PC-3 (cell line): ENCODE data around the gene NR1I3. TPM values are rescaled to one million over a fixed set of nuclear protein-coding genes. Genes with fewer than 3 reads are reported as not detected.
A peak's percentile ranks its signal among the peaks of the same experiment; 100 is the strongest.

Experiments used
- ATAC-seq: fragments of 200-7000 bp; cut with Tn5 transposase; 2 replicates; pipeline ENCODE4 v1.9.1; 2020; ENCODE audit warnings: mild to moderate bottlenecking, moderate library complexity
- BruUV-seq: library from RNA; stranded (reverse); fragments of 400-500 nt; replicated peaks from 2 replicates; lab custom pipeline; 2021; lab: Mats Ljungman, UMichigan
- CTCF ChIA-PET: fragments of 300-600 bp; sonication (Branson Sonifier 250); formaldehyde crosslinking; loops from one replicate; lab custom pipeline; 2022; ENCODE audit warnings: antibody characterized with exemption; lab: Charles Lee
- POLR2A ChIA-PET: fragments of 300-600 bp; sonication (Branson Sonifier 250); formaldehyde crosslinking; loops from one replicate; lab custom pipeline; 2022; ENCODE audit warnings: antibody characterized with exemption; ENCODE audit not compliant: unreplicated experiment; lab: Charles Lee
- DNase-seq: peaks from one replicate; pipeline ENCODE4 v3.0.0-alpha.2; 2015
- H2AFZ ChIP-seq: fragments of 300-600 bp; sonication (generic); 2 replicates; pipeline ENCODE4 v1.6.0; 2016; ENCODE audit warnings: antibody characterized with exemption, low read length
- H3F3A ChIP-seq: fragments of 300-600 bp; sonication (generic); one replicate; pipeline ENCODE4 v1.6.0; 2017; ENCODE audit warnings: antibody characterized with exemption, low read length, control low read depth, mild to moderate bottlenecking; ENCODE audit not compliant: unreplicated experiment
- H3K27ac ChIP-seq: fragments of 300-600 bp; sonication (generic); 2 replicates; pipeline ENCODE4 v1.5.1; 2016; ENCODE audit warnings: mild to moderate bottlenecking, low read length
- H3K27me3 ChIP-seq: fragments of 300-600 bp; sonication (generic); 2 replicates; pipeline ENCODE4 v1.6.1; 2016; ENCODE audit warnings: low read length, mixed read lengths
- H3K36me3 ChIP-seq: fragments of 300-600 bp; sonication (generic); 2 replicates; pipeline ENCODE4 v1.6.1; 2016; ENCODE audit warnings: low read depth, mixed run types, low read length, mixed read lengths
- H3K4me1 ChIP-seq: fragments of 300-600 bp; sonication (generic); 2 replicates; pipeline ENCODE4 v1.5.1; 2016; ENCODE audit warnings: low read length; ENCODE audit not compliant: insufficient read depth
- H3K4me2 ChIP-seq: fragments of 300-600 bp; sonication (generic); 2 replicates; pipeline ENCODE4 v1.6.0; 2016; ENCODE audit warnings: low read length
- H3K4me3 ChIP-seq: fragments of 300-600 bp; sonication (generic); 2 replicates; pipeline ENCODE4 v1.5.1; 2016; ENCODE audit warnings: mild to moderate bottlenecking, low read length, mixed read lengths
- H3K79me2 ChIP-seq: fragments of 300-600 bp; sonication (generic); 2 replicates; pipeline ENCODE4 v1.6.1; 2017; ENCODE audit warnings: low read length, mixed read lengths
- H3K9ac ChIP-seq: fragments of 300-600 bp; sonication (generic); 2 replicates; pipeline ENCODE4 v1.6.0; 2016; ENCODE audit warnings: mild to moderate bottlenecking, low read length
- H3K9me2 ChIP-seq: fragments of 300-600 bp; sonication (generic); replicated peaks from 2 replicates; pipeline ENCODE4 v1.6.1; 2016; ENCODE audit warnings: mixed run types, low read length, mixed read lengths
- H3K9me3 ChIP-seq: fragments of 300-600 bp; sonication (generic); 2 replicates; pipeline ENCODE4 v1.6.1; 2016; ENCODE audit warnings: low read length, mixed read lengths
- H4K20me1 ChIP-seq: fragments of 300-600 bp; sonication (generic); 2 replicates; pipeline ENCODE4 v1.6.1; 2016; ENCODE audit warnings: low read length, mixed read lengths
- EZH2 ChIP-seq: fragments of 300-600 bp; sonication (generic); IDR thresholded peaks from one replicate; pipeline ENCODE4 v1.6.1; 2017; ENCODE audit warnings: antibody characterized with exemption, mild to moderate bottlenecking, low read length; ENCODE audit not compliant: unreplicated experiment
- EZH2phosphoT487 ChIP-seq: fragments of 300-600 bp; sonication (generic); IDR thresholded peaks from 2 replicates; pipeline ENCODE4 v1.6.1; 2018; ENCODE audit warnings: mild to moderate bottlenecking, antibody characterized with exemption, low read length, borderline replicate concordance
- intact Hi-C: fragments of 100-400 bp; cut with micrococcal nuclease; formaldehyde crosslinking; loops from 2 replicates; pipeline ENCODE4 v1.9.0; 2023
- total RNA-seq: library from RNA; depleted of rRNA; stranded (reverse); fragments of >200 nt; gene quantifications from 2 replicates; pipeline ENCODE4 v1.2.3, GENCODE V29; 2014
- TF ChIP-seq, protein P1 (sequence below): fragments of 300-600 bp; sonication (generic); conservative IDR thresholded peaks from 2 replicates; pipeline ENCODE4 v1.5.1; 2017; ENCODE audit warnings: antibody characterized with exemption, low read depth, mild to moderate bottlenecking, low read length

NR1I3 gene
- total RNA-seq, 1 experiment from 2014 or later: not detected

GRCh38 chr1:161192476-161193465 is 45.2 kb downstream of the NR1I3 start:
- ChIA-PET POLR2A (no interaction called here), CTCF (no interaction called here)
- H3K9me2 ChIP-seq: no peaks in the 10 kb centered on the region
- H3K79me2 ChIP-seq: no peaks in the 10 kb centered on the region
- H3K9me3 ChIP-seq: no peaks in the 10 kb centered on the region
- BruUV-seq: no TSS peak
- H3K9ac ChIP-seq: no peak overlapping the region
- DNase-seq: peak; percentile 85
- H2AFZ ChIP-seq: peak overlapping the region; percentile 59
- H3K4me3 ChIP-seq: no peak overlapping the region
- intact Hi-C loops: loop anchor here (1.0 kb wide), 2 partner anchors 33 to 182 kb away; no protein-coding TSS in a partner anchor
- H3F3A ChIP-seq: no peaks in the 10 kb centered on the region
- ATAC-seq: peak; percentile 92
- no peaks in the 10 kb centered on the region for H3K27me3 ChIP-seq
- no peaks in the 10 kb centered on the region for H3K36me3 ChIP-seq
- H4K20me1 ChIP-seq: no peaks in the 10 kb centered on the region
- H3K4me2 ChIP-seq: 0 out of 2 replicates have a peak overlapping the region, but pooled peaks have one; percentile 1
- TF ChIP-seq, protein P1, sequence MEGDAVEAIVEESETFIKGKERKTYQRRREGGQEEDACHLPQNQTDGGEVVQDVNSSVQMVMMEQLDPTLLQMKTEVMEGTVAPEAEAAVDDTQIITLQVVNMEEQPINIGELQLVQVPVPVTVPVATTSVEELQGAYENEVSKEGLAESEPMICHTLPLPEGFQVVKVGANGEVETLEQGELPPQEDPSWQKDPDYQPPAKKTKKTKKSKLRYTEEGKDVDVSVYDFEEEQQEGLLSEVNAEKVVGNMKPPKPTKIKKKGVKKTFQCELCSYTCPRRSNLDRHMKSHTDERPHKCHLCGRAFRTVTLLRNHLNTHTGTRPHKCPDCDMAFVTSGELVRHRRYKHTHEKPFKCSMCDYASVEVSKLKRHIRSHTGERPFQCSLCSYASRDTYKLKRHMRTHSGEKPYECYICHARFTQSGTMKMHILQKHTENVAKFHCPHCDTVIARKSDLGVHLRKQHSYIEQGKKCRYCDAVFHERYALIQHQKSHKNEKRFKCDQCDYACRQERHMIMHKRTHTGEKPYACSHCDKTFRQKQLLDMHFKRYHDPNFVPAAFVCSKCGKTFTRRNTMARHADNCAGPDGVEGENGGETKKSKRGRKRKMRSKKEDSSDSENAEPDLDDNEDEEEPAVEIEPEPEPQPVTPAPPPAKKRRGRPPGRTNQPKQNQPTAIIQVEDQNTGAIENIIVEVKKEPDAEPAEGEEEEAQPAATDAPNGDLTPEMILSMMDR: peak; percentile 96
- TF ChIP-seq EZH2phosphoT487: no peak
- H3K4me1 ChIP-seq: no peaks in the 10 kb centered on the region
- H3K27ac ChIP-seq: no peak overlapping the region

- no peaks in the 10 kb centered on the region for H3K36me3 ChIP-seq
- H3F3A ChIP-seq: no peaks in the 10 kb centered on the region
- DNase-seq (no peak), ATAC-seq (no peak)
- H4K20me1 ChIP-seq: no peaks in the 10 kb centered on the region
- no peaks in the 10 kb centered on the region for H3K79me2 ChIP-seq
- H3K4me1 ChIP-seq: no peaks in the 10 kb centered on the region
- no peak overlapping the region for H3K27ac ChIP-seq
- H3K27me3 ChIP-seq: no peaks in the 10 kb centered on the region
- H2AFZ ChIP-seq: peak overlapping the region; percentile 59
- 0 out of 2 replicates have a peak overlapping the region, but pooled peaks have one; percentile 1 for H3K4me2 ChIP-seq
- ChIA-PET CTCF (interaction anchor here (1.2 kb wide), 1 partner anchor 10 kb away, joined by 3 read pairs; no protein-coding TSS in a partner anchor), POLR2A (no interaction called here)
- intact Hi-C loops: loop anchor here (1.0 kb wide), 2 partner anchors 33 to 182 kb away; no protein-coding TSS in a partner anchor
- H3K9ac ChIP-seq: no peak overlapping the region
- BruUV-seq: no TSS peak
- TF ChIP-seq, protein P1: no peak
- TF ChIP-seq EZH2: no peak
- no peak for TF ChIP-seq EZH2phosphoT487
- H3K9me3 ChIP-seq: no peaks in the 10 kb centered on the region
- no peak overlapping the region for H3K4me3 ChIP-seq
- H3K9me2 ChIP-seq: no peaks in the 10 kb centered on the region
Observed at GRCh38 chr1:161191971-161192370, 46.0 kb downstream of the NR1I3 start.
